Mammary epithelial cell (primary cell): ENCODE measurements around the gene PAPSS2.

Source experiments
- CTCF ChIP-seq, 2 donors: IDR thresholded peaks in 1 of 2; conservative IDR thresholded peaks in 1 of 2; 2 replicates each; pipeline ENCODE4 v1.5.1; 2011 to 2012; ENCODE audit warnings: inconsistent platforms in 2 of 2, low read length in 2 of 2, mild to moderate bottlenecking in 2 of 2, control low read depth in 1 of 2, low read depth in 1 of 2; ENCODE audit not compliant: insufficient read depth in 1 of 2; ENCODE audit errors: extremely low read depth in 1 of 2
- EZH2 ChIP-seq: IDR thresholded peaks from 2 replicates; pipeline ENCODE4 v1.6.1; 2012; ENCODE audit warnings: low read length, inconsistent platforms, borderline replicate concordance

GRCh38 chr10:87674943-87675342 is 15.3 kb downstream of the PAPSS2 start:
- no peak for TF ChIP-seq CTCF (conservative IDR thresholded peaks at IDR 0.05 in 1 of 2, IDR thresholded peaks at IDR 0.05 in 1 of 2; ENCODE audit: extremely low read depth in 1 of 2, insufficient read depth in 1 of 2, low read depth in 1 of 2, low read length in 2 of 2)
- no peak for TF ChIP-seq EZH2
